Measurements from ENCODE around the gene CDH26.

- TF ChIP-seq ZNF609 (CRISPR knock-in tag; IDR thresholded peaks at IDR 0.05; ENCODE audit: borderline replicate concordance) (no peak), ZBTB10 (CRISPR knock-in tag; IDR thresholded peaks at IDR 0.05; ENCODE audit: borderline replicate concordance) (no peak), FOXO4 (CRISPR knock-in tag; conservative IDR thresholded peaks at IDR 0.05) (no peak), KDM1A (CRISPR knock-in tag; IDR thresholded peaks at IDR 0.05) (no peak), RNF2 (conservative IDR thresholded peaks at IDR 0.05; ENCODE audit: low read depth) (no peak), HNRNPLL (IDR thresholded peaks at IDR 0.05; ENCODE audit: low read depth, low read length, poor library complexity, severe bottlenecking) (no peak), GPN1 (CRISPR knock-in tag; IDR thresholded peaks at IDR 0.05; ENCODE audit: borderline replicate concordance) (no peak), SRSF1 (optimal IDR thresholded peaks at IDR 0.05; ENCODE audit: low read depth, low read length) (no peak)
Measured at GRCh38 chr20:60006261-60006660, 48.0 kb downstream of the CDH26 start.

Measured in HepG2 (cell line).